K562 (cell line): Measurements from ENCODE around the gene BICD1. TPM values are rescaled to one million over a fixed set of nuclear protein-coding genes. Genes with fewer than 3 reads are reported as not detected.

Experiments used
- ATAC-seq: fragments of 200-7000 bp; cut with Tn5 transposase; 3 replicates; pipeline ENCODE4 v1.9.1; 2020; ENCODE audit warnings: moderate library complexity
- BruUV-seq: library from RNA; stranded (reverse); fragments of 400-500 nt; replicated peaks from 2 replicates; lab custom pipeline; 2021; lab: Mats Ljungman, UMichigan
- CTCF ChIA-PET: fragments of 300-600 bp; formaldehyde crosslinking; extraction: SDS; loops from one replicate; lab custom pipeline; 2021; ENCODE audit warnings: low intra/inter-chr PET ratio; lab: Yijun Ruan, JAX
- POLR2A ChIA-PET: fragments of 300-600, 350-650 bp; sonication (Branson Sonifier 250); formaldehyde crosslinking; extraction: SDS; loops from one replicate; lab custom pipeline; 2021; ENCODE audit warnings: antibody characterized with exemption, inconsistent platforms; lab: Yijun Ruan, JAX
- DNase-seq, 4 experiments: peaks; one replicate each; pipeline versions ENCODE4 v3.0.0 to v3.0.0-alpha.2; 2011 to 2018; ENCODE audit warnings: low spot score in 3 of 4, mixed read lengths in 3 of 4; ENCODE audit errors: extremely low read depth in 1 of 4
- FAIRE-seq: peaks from 2 replicates; lab custom pipeline; 2011; peaks lifted over from hg19 to GRCh38; lab: Jason Lieb, UNC
- H2AFZ ChIP-seq: 2 replicates; pipeline ENCODE4 v1.6.0; 2011; ENCODE audit warnings: low read depth, low read length, control low read depth, inconsistent platforms
- H3K27ac ChIP-seq: fragments of 200-600 bp; 3 replicates; pipeline ENCODE4 v1.8.0; 2011; ENCODE audit warnings: low read depth, mild to moderate bottlenecking, control low read depth, inconsistent platforms, low read length, moderate library complexity, mixed read lengths; ENCODE audit errors: extremely low read depth
- H3K27me3 ChIP-seq, 2 experiments: fragments of 300-600 bp in 1 of 2; 2 replicates in 1 of 2; 3 replicates in 1 of 2; pipeline versions ENCODE4 v1.6.0 to v1.8.0; 2011; ENCODE audit warnings: inconsistent platforms in 2 of 2, low read length in 2 of 2, mild to moderate bottlenecking in 1 of 2, mixed read lengths in 1 of 2, moderate library complexity in 1 of 2; ENCODE audit not compliant: control insufficient read depth in 2 of 2, insufficient read depth in 2 of 2
- H3K36me3 ChIP-seq: fragments of 300-600 bp; 3 replicates; pipeline ENCODE4 v1.8.0; 2011; ENCODE audit warnings: mild to moderate bottlenecking, low read length, inconsistent platforms; ENCODE audit not compliant: control insufficient read depth, insufficient read depth
- H3K4me1 ChIP-seq, 2 experiments: fragments of 200-600 bp in 1 of 2; replicated peaks in 1 of 2; 2 replicates in 1 of 2; 3 replicates in 1 of 2; pipeline versions ENCODE4 v1.5.1 to v1.8.0; 2011; ENCODE audit warnings: inconsistent platforms in 2 of 2, low read length in 2 of 2, mild to moderate bottlenecking in 1 of 2, mixed read lengths in 1 of 2, moderate library complexity in 1 of 2; ENCODE audit not compliant: control insufficient read depth in 2 of 2, insufficient read depth in 2 of 2
- H3K4me2 ChIP-seq: 2 replicates; pipeline ENCODE4 v1.6.1; 2011; ENCODE audit warnings: low read length, control low read depth, inconsistent platforms, mixed read lengths; ENCODE audit not compliant: insufficient read depth
- H3K4me3 ChIP-seq: fragments of 200-600 bp; sonication (generic), shearing (Covaris generic); 2 replicates; pipeline ENCODE4 v1.5.1; 2016; ENCODE audit warnings: control low read depth, inconsistent platforms
- H3K79me2 ChIP-seq: fragments of 200-600 bp; 3 replicates; pipeline ENCODE4 v1.8.0; 2011; ENCODE audit warnings: low read length, inconsistent platforms; ENCODE audit not compliant: control insufficient read depth, insufficient read depth
- H3K9ac ChIP-seq, 2 experiments: 2 replicates each; pipeline versions ENCODE4 v1.6.0 to v1.6.1; 2011; ENCODE audit warnings: low read depth in 2 of 2, low read length in 2 of 2, control low read depth in 1 of 2, inconsistent platforms in 1 of 2, mild to moderate bottlenecking in 1 of 2, mixed read lengths in 1 of 2; ENCODE audit not compliant: insufficient read depth in 1 of 2
- H3K9me1 ChIP-seq: one replicate; pipeline ENCODE4 v1.6.0; 2011; ENCODE audit warnings: inconsistent platforms, mild to moderate bottlenecking, low read length, moderate library complexity; ENCODE audit not compliant: control insufficient read depth, insufficient read depth
- H3K9me3 ChIP-seq: replicated peaks from 2 replicates; pipeline ENCODE4 v1.5.1; 2011; ENCODE audit warnings: low read depth, low read length, inconsistent platforms; ENCODE audit not compliant: control insufficient read depth, insufficient read depth
- H4K20me1 ChIP-seq: replicated peaks from 2 replicates; pipeline ENCODE4 v1.6.1; 2011; ENCODE audit warnings: low read length, inconsistent platforms, mixed read lengths; ENCODE audit not compliant: control insufficient read depth, insufficient read depth
- ARHGAP35 ChIP-seq: fragments of 450-650 bp; IDR thresholded peaks from 2 replicates; pipeline ENCODE4 v1.6.1; 2018; ENCODE audit not compliant: partially characterized antibody
- C11orf30 ChIP-seq: fragments of 450-650 bp; IDR thresholded peaks from 2 replicates; pipeline ENCODE4 v1.6.1; 2016; ENCODE audit warnings: low read depth, mild to moderate bottlenecking
- CC2D1A ChIP-seq: fragments of 450-650 bp; IDR thresholded peaks from 2 replicates; pipeline ENCODE4 v1.6.1; 2017; ENCODE audit warnings: mild to moderate bottlenecking
- HDGF ChIP-seq: fragments of 450-650 bp; IDR thresholded peaks from 2 replicates; pipeline ENCODE4 v1.6.1; 2016
- POLR2AphosphoS5 ChIP-seq: IDR thresholded peaks from 2 replicates; pipeline ENCODE4 v1.6.1; 2011; ENCODE audit warnings: mild to moderate bottlenecking, low read depth, low read length, moderate library complexity; ENCODE audit not compliant: control insufficient read depth, insufficient read depth
- TAF1 ChIP-seq: IDR thresholded peaks from 2 replicates; pipeline ENCODE4 v1.6.1; 2011; ENCODE audit warnings: mild to moderate bottlenecking, low read length, moderate library complexity; ENCODE audit not compliant: insufficient read depth, control insufficient read depth, severe bottlenecking; ENCODE audit errors: extremely low read depth
- ZNF316 ChIP-seq: fragments of 450-650 bp; IDR thresholded peaks from 2 replicates; pipeline ENCODE4 v1.6.1; 2016
- ZNF395 ChIP-seq: fragments of 200-800 bp; sonication (Bioruptor generic); IDR thresholded peaks from 2 replicates; pipeline ENCODE4 v1.6.1; 2017; ENCODE audit warnings: missing genetic modification characterization, missing compliant biosample characterization
- ZNF696 ChIP-seq: fragments of 250-450 bp; sonication (Bioruptor Pico); conservative IDR thresholded peaks from 2 replicates; pipeline ENCODE4 v1.4.0; 2020; ENCODE audit warnings: mild to moderate bottlenecking, moderate library complexity
- WGBS: fragments of 100-300 bp; shearing (Covaris generic); methylation state at CpG from one replicate; pipeline ENCODE4 v1.1.6; 2016; ENCODE audit warnings: low coverage, mixed read lengths; ENCODE audit not compliant: insufficient coverage; ENCODE audit errors: missing lambda C conversion rate; 5-methylcytosine and 5-hydroxymethylcytosine counted together
- in situ Hi-C: fragments of 300-500 bp; cut with MboI; formaldehyde crosslinking; loops from 4 replicates; pipeline ENCODE4 v1.15.0; 2018; ENCODE audit warnings: inconsistent platforms, mixed read lengths
- intact Hi-C: fragments of 100-400 bp; cut with micrococcal nuclease; formaldehyde crosslinking; loops from 2 replicates; pipeline ENCODE4 v1.14.2; 2022
- polyA plus RNA-seq, 8 experiments: library from polyadenylated mRNA; depleted of rRNA in 4 of 8; stranded (reverse) in 5 of 8; unstranded in 3 of 8; fragments of >200 nt; fragmentation: Nextera tagmentation in 2 of 8; fragmentation: Illumina TruSeq in 1 of 8; extraction: Ambion mirVana in 2 of 8; extraction: Trizol in 1 of 8; gene quantifications; 2 replicates each; pipeline versions ENCODE4 v1.2.1 to v1.2.3, GENCODE V29; 2011 to 2014; ENCODE audit warnings: inconsistent platforms in 1 of 8, missing spikeins in 1 of 8
- total RNA-seq, 7 experiments: library from RNA; depleted of rRNA in 6 of 7; stranded (reverse); fragments of >200 nt in 6 of 7; fragmentation: Illumina TruSeq in 2 of 7; extraction: Trizol in 2 of 7; gene quantifications; 2 replicates each; pipeline versions ENCODE4 v1.2.1 to v1.2.3, GENCODE V29; 2011 to 2021; ENCODE audit warnings: low replicate concordance in 1 of 7
- TF ChIP-seq, protein P1 (sequence below): sonication (generic); formaldehyde crosslinking; IDR thresholded peaks from 2 replicates; pipeline ENCODE4 v1.9.0; 2022; ENCODE audit warnings: mild to moderate bottlenecking, missing genetic modification reagents
- TF ChIP-seq, protein P2 (sequence below): fragments of 250-450 bp; sonication (Bioruptor Pico); IDR thresholded peaks from 2 replicates; pipeline ENCODE4 v1.4.0; 2020; ENCODE audit warnings: mild to moderate bottlenecking

Gene BICD1
- total and polyA plus RNA-seq, 9 of the 15 experiments (the other 6 are each of a cell fraction or from before 2014, with no cell fraction given), result 3.5 to 21.1 (median 12.5) TPM

- FAIRE-seq, result no peak
- H2AFZ ChIP-seq, result no peak overlapping the region
- WGBS, result 55% methylated on average over 6 of the region's 6 CpGs
- no peak overlapping the region for H3K4me3 ChIP-seq
- H4K20me1 ChIP-seq, result no peaks in the 10 kb centered on the region
- POLR2A ChIA-PET, result no interaction called here
- no peak for ATAC-seq
- CTCF ChIA-PET, result no interaction called here
- no TSS peak for BruUV-seq
- TF ChIP-seq ZNF696 (no peak), C11orf30 (peak; percentile 38; the same call in 1 of the 2 replicates), ZNF316 (peak; percentile 32; the same call in 1 of the 2 replicates)
- no peaks in the 10 kb centered on the region for H3K27me3 ChIP-seq
- DNase-seq, result no peak
- H3K4me2 ChIP-seq, result no peak overlapping the region
- H3K4me1 ChIP-seq, result no peaks in the 10 kb centered on the region
- H3K79me2 ChIP-seq, result no peaks in the 10 kb centered on the region
- no peak overlapping the region for H3K27ac ChIP-seq
- no peaks in the 10 kb centered on the region for H3K36me3 ChIP-seq
- no peak overlapping the region for H3K9ac ChIP-seq
- no peaks in the 10 kb centered on the region for H3K9me3 ChIP-seq
- intact Hi-C loops, result no loop called here
- no peaks in the 10 kb centered on the region for H3K9me1 ChIP-seq
- in situ Hi-C loops, result no loop called here
Measured at GRCh38 chr12:32178341-32179010, 71.8 kb downstream of the BICD1 start.

DNA sequence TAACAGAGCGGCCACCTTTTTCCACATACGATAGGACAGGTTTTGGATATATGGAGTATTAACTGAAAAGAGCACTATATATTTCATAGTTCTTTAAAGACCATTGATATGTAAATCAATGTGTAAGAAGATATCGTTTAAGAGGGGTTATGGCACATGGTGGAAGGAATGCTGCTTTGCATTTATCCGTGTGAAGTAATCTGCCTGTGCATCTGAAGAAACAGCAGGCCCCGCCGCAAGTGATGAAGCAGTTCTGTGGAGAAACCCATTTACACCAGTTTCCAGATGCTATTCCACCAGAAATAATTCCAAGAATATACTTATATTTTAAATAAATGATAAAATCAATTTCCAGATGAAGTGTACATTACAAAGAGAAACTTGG lies 72.4 kb downstream of the BICD1 start:
- H3K36me3 ChIP-seq, result no peaks in the 10 kb centered on the region
- H2AFZ ChIP-seq, result no peak overlapping the region
- DNase-seq (no peak), ATAC-seq (no peak), FAIRE-seq (no peak)
- no TSS peak for BruUV-seq
- H3K27ac ChIP-seq, result no peak overlapping the region
- POLR2A ChIA-PET, result no interaction called here
- in situ Hi-C loops, result no loop called here
- H3K4me1 ChIP-seq, result no peaks in the 10 kb centered on the region
- H3K9me1 ChIP-seq, result no peaks in the 10 kb centered on the region
- no peak overlapping the region for H3K9ac ChIP-seq
- TF ChIP-seq, protein P1, sequence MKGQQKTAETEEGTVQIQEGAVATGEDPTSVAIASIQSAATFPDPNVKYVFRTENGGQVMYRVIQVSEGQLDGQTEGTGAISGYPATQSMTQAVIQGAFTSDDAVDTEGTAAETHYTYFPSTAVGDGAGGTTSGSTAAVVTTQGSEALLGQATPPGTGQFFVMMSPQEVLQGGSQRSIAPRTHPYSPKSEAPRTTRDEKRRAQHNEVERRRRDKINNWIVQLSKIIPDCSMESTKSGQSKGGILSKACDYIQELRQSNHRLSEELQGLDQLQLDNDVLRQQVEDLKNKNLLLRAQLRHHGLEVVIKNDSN (CRISPR knock-in tag), result no peak
- TF ChIP-seq ARHGAP35, result no peak
- TF ChIP-seq HDGF, result no peak
- TF ChIP-seq POLR2AphosphoS5, result no peak
- no peak for TF ChIP-seq ZNF395
- no peak for TF ChIP-seq TAF1
- TF ChIP-seq, protein P2, sequence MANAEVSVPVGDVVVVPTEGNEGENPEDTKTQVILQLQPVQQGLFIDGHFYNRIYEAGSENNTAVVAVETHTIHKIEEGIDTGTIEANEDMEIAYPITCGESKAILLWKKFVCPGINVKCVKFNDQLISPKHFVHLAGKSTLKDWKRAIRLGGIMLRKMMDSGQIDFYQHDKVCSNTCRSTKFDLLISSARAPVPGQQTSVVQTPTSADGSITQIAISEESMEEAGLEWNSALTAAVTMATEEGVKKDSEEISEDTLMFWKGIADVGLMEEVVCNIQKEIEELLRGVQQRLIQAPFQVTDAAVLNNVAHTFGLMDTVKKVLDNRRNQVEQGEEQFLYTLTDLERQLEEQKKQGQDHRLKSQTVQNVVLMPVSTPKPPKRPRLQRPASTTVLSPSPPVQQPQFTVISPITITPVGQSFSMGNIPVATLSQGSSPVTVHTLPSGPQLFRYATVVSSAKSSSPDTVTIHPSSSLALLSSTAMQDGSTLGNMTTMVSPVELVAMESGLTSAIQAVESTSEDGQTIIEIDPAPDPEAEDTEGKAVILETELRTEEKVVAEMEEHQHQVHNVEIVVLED, result no peak
- TF ChIP-seq CC2D1A, result no peak
- TF ChIP-seq, all 486 proteins: peak for 0
- no peak overlapping the region for H3K4me2 ChIP-seq
- H4K20me1 ChIP-seq, result no peaks in the 10 kb centered on the region
- no peaks in the 10 kb centered on the region for H3K9me3 ChIP-seq
- intact Hi-C loops, result no loop called here
- no peak overlapping the region for H3K4me3 ChIP-seq
- CTCF ChIA-PET, result no interaction called here
- whole genome bisulfite sequencing, result 55% methylated on average over 6 of the region's 6 CpGs
- H3K79me2 ChIP-seq, result no peaks in the 10 kb centered on the region
- no peaks in the 10 kb centered on the region for H3K27me3 ChIP-seq
